Forelimb muscle (tissue), 1 donor: ENCODE measurements around the gene RGL4. TPM values are rescaled to one million over a fixed set of nuclear protein-coding genes. Genes with fewer than 3 reads are reported as not detected.

Source experiments
- DNase-seq: peaks from one replicate; pipeline ENCODE4 v3.0.0-alpha.2; 2013; ENCODE audit warnings: low read depth
- polyA plus RNA-seq: library from polyadenylated mRNA; unstranded; fragments of 120-200 nt; gene quantifications from one replicate; pipeline ENCODE4 v1.2.1, GENCODE V29; 2013; ENCODE audit not compliant: insufficient read length

RGL4 gene
- polyA plus RNA-seq, 1 donor, result 1.2 TPM

DNA sequence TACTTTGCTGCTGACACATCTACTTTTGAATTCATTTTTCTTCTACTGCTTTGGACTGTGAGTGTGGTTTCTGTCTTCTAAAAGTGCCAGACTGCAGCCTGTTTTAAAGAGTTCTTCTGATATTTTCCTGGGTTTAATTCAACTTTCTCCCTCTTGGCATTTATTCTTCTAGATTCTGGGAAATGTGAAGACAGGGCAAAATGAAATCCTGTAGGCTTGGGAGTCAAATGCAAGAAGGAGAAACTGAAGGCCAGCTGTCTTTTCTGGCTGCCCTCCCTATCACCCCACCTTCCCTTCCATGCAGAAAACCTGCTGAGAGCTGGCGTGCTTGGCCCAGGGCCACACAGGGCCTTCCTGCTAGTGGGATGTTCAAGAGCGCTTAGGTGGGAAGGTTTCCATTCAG is 52.5 kb downstream of the RGL4 start:
- DNase-seq, result no peak

GRCh38 chr22:23744001-23744400 is 53.2 kb downstream of the RGL4 start:
- DNase-seq, result no peak

- DNase-seq, result no peak
These were observed 53.7 kb downstream of the RGL4 start for GRCh38 chr22:23744485-23744884.

DNA sequence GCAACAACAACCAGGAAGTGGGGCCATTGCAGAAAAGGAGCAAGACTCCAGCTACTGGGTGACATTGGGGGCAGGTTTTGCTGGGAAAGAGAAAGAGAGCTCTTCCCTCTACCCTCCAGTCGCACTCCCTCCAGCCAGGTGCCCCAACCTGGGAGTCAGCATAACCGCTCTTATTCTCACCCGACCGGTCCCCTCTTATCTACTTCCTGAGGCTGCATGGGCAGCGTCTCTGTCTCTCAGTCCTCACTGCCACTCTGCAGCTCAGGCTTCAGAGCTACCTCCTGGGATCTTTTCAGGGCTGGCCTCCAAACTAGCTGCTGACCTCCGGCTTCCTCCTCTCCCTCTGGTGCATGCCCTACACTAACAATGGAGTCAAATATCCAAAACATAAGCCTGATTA is 55.0 kb downstream of the RGL4 start:
- no peak for DNase-seq

Other genes starting within 250 kb of the RGL4 start
- gene IGLL1, start 110.7 kb upstream of the RGL4 start, polyA plus RNA-seq, result 0.76 TPM
- gene DRICH1, start 58.7 kb upstream of the RGL4 start, polyA plus RNA-seq, result 0.35 TPM
- 5.0 TPM for gene ZNF70, start 60.1 kb downstream of the RGL4 start, polyA plus RNA-seq
- 0.66 TPM for gene VPREB3, start 63.4 kb downstream of the RGL4 start, polyA plus RNA-seq
- 0.33 TPM for gene C22orf15, start 72.0 kb downstream of the RGL4 start, polyA plus RNA-seq
- 57.6 TPM for gene CHCHD10, start 77.0 kb downstream of the RGL4 start, polyA plus RNA-seq
- gene MMP11, start 81.8 kb downstream of the RGL4 start, polyA plus RNA-seq, result 9.1 TPM
- 67.8 TPM for gene SMARCB1, start 96.0 kb downstream of the RGL4 start, polyA plus RNA-seq
- gene DERL3, start 148.0 kb downstream of the RGL4 start, polyA plus RNA-seq, result 0.66 TPM
- gene SLC2A11, start 166.9 kb downstream of the RGL4 start, polyA plus RNA-seq, result 9.8 TPM
- 131 TPM for gene MIF, start 203.4 kb downstream of the RGL4 start, polyA plus RNA-seq